ENCODE data around the gene TRDN.

TRDN gene, protein sequence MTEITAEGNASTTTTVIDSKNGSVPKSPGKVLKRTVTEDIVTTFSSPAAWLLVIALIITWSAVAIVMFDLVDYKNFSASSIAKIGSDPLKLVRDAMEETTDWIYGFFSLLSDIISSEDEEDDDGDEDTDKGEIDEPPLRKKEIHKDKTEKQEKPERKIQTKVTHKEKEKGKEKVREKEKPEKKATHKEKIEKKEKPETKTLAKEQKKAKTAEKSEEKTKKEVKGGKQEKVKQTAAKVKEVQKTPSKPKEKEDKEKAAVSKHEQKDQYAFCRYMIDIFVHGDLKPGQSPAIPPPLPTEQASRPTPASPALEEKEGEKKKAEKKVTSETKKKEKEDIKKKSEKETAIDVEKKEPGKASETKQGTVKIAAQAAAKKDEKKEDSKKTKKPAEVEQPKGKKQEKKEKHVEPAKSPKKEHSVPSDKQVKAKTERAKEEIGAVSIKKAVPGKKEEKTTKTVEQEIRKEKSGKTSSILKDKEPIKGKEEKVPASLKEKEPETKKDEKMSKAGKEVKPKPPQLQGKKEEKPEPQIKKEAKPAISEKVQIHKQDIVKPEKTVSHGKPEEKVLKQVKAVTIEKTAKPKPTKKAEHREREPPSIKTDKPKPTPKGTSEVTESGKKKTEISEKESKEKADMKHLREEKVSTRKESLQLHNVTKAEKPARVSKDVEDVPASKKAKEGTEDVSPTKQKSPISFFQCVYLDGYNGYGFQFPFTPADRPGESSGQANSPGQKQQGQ

GRCh38 chr6:123636782-123637181 lies at the start of gene TRDN:
TRDN (minus strand) TSS chr6:123636950; CDS start chr6:123636775, 175 bp downstream.
- DNase-seq, result no peak

DNA sequence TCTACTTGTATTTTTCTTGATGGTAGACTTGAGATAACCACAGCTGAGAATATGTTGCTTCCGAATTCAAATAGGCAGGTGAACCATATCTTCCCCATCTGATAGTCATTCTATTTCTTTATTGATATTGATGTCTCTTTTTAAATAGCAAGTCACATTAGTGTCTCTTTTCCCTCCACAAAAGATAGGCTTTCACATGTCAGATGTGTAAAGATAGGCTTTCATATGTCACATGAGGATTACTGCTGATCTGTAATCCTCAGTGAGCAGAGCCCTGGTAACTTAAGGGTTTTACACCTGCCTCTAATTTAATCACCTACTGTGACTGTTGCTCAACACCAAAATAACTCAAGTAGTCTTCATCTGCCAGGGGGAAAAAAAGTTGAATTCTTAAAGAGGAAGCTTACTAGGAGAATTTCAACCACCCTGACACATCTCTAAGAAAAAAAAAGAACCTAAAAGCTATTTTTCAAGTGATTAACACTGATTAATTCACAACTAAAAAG lies 45.3 kb upstream of the TRDN start:
- no peak for DNase-seq

DNA sequence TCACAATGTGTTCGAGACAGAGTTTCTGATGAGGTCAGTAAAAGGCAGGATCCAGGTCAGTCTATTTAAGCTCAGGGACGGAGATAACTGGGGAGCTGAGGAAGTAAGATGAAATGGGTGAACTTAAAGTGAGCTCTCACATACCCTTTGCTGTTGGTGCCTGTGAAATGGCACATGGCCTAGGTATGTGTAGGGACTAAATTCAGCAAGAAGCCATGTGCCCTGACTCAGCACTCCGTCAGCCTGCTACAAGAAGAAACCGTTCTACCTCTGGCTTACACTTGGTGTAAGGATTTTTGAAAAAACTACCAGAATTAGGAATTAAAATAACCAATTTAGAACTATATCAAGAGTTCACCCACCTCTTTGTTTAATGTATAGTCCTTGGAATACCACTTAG lies 41.1 kb upstream of the TRDN start:
- no peak for DNase-seq

DNA sequence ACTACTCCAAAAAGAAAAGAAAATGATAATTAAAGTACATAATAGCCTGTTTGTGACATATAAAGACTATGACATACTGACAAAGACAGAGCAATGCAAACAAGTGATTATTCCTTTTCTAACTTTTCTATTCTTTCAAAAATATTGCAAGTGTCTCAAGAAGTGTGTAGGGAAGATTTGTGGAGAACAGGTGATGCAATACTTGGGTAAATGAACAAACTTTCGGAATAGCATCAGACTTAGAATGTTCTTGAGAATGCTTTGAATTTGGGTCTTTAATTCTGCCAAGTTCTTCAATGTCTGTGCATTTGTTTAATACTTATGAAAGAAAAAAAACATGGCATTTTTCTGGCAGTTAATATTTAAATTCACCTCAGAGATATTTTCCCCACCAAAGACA lies 40.0 kb upstream of the TRDN start:
- DNase-seq, result no peak

GRCh38 chr6:123668965-123669591 lies 32.3 kb upstream of the TRDN start:
- DNase-seq, result no peak

DNA sequence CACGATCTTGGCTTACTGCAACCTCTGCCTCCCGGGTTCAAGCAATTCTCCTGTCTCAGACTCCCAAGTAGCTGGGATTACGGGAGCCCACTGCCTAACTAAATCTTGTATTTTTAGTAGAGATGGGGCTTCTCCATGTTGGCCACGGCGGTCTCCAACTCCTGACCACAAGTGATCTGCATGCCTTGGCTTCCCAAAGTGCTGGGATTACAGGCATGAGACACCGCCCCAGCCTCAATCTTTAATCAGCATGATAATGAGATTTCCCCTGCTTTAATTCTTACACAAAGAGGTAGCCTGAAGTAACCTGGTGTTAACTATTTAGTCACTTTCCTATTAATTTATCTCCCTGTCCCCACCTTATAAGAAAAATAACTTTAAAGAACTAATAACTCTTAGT lies 31.3 kb upstream of the TRDN start:
- DNase-seq, result no peak

DNA sequence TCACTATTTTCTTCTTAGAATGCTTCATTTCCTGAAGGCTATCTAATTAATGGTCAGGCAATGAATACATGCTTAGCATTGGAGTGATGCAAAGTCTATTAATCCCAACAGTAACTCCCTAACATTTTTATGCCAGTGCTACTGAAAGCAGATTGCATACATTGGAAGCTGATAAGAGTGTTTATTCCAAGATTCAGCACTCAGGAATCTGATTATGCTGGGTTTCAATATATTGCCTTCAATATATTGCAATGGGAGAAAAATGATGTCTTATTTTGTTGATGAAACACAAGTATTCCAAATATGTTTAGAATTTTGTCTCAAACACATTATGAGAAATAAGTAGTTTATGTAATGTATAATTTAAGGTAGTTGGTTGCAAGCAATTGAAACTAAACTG lies 26.7 kb upstream of the TRDN start:
- DNase-seq, result no peak

DNA sequence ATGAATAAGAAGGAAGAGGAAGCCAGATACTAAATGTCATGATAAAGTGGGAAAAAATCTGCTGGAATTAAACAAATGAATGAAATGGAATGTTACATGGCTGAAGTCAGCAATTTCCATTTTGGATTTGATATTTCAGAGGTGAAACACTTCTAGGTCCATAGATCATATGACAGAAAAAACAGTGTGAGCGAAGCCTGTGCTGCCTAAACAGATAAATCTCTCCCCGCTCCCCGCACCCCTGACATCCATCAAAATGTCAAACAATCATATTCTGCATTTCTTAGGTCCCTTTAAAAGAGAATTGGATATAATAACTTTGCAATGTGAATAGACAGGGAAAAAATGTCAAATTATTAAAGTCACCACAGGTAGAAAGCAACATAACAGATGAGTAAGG lies 26.0 kb upstream of the TRDN start:
- no peak for DNase-seq

DNA sequence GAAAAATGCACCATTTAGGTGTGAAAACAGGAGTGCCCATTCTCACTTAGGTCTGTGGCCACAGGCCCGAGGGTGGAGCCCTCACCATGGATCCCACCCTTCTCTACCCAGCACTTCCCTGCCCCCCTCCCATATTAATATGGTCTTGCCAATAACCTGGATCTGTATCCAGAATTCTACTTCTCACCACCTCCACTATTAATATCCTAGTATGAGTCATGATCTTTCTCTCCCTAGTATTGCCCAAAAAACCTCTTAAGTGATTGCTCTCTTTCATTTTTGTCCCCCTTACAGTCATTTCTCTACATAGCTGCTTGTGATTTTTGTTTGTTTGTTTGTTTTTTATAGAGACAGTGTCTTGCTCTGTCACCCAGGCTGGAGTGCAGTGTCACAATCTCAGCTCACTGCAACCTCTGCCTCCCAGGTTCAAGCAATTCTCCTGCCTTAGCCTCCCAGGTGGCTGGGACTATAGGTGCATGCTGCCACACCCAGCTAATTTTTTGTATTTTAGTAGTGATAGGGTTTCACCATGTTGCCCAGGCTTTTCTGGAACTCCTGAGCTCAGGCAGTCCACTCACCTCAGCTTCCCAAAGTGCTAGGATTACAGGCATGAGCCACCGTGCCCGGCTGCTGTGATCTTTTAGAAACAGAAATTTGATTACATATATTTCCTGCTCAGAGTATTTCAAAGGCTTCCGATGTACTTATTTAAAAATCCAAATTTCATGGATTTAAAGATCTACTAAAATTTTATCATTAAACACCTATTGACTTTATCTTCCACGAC lies 24.5 kb upstream of the TRDN start:
- DNase-seq, result no peak

DNA sequence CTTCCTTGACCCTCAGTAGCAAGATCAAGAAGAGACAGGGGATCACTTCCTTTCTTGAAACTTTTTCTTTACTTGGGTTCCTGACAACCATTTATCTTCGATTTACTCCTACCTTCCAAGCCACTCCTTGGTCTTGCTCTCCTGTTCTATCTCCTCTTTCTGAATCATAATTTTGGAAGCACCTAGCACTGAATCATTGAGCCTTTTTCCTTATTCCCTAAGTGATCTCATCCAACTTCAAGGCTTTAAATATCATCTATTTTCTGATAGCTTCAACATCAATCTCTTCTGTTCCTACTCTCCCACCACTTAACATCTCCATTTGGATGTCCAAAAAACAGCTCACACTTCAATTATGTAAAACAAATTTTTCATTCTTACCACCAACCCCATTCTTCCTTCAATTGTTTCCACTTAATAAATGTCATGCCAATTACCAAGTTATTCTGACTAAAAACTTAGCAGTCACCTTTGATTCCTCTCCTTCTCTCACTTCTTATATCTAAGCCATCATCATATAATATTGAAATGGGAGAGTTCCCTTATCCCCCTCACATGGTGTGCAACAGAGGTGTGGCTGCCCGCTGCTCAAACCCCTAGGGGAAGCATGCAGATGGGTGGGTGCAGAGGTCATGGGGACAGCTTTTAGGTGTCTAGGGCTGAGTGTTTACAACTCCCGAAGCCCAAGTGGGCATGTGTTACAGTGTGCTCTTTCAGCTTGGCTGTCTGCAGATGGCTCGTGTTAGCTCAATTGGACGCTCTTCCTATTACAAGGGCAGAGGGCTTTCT lies 23.4 kb upstream of the TRDN start:
- no peak for DNase-seq

DNA sequence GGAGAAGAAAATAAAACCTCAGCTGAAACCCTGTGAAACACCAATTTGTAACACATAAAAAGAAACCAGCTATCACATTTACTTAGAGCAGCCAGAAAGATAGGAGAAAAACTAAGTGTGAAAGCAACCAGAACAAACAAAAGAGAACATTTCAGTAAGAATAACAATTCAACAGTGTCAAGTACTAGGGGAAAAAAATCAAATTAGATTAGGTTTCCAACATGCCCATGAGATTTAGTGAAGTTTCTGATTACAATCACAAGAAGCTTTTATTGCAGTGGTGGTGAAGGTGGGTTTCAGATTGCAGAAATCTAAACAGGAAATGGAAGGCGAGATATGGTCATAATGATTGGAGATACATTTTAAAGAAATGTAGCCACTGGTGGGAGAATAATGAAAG lies 22.1 kb upstream of the TRDN start:
- DNase-seq, result no peak

DNA sequence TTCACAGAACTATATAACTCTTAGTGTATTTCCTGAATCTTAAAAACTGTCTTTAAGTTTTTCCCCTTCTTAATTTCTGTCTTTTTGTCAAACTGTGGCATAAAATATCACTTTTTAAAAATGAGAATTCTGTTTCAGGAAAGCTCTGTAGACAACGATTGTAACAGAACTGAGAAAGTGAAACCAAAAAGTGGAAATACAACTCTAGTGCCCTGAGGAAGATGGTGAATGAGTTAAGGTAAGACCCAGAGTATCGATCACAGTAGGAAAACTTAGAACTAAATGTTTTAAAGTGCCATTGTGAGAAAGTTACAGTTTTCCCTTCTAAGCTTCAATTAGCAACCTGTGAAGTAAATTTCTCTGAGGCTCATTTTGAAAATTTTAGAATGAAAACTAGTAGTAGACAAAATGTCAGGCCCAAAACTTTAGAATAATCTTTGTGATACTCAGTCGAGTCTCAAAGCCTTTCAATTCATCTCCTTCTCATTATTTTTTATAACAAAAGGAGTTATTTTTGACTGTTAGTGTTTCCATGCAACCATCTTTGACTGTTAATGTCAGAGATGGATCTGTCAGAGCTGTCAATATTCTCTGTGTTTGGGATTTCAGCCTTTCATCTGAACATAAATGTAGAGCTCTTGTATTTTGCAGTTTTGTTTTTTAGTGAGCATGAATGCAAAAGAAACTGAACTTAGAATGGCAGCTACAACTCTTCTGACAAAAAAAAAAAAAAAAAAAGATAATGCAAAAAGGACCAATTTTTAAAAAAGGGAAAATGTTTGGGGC lies 19.0 kb upstream of the TRDN start:
- no peak for DNase-seq

GRCh38 chr6:123648723-123649122 lies 12.0 kb upstream of the TRDN start:
- DNase-seq, result no peak

DNA sequence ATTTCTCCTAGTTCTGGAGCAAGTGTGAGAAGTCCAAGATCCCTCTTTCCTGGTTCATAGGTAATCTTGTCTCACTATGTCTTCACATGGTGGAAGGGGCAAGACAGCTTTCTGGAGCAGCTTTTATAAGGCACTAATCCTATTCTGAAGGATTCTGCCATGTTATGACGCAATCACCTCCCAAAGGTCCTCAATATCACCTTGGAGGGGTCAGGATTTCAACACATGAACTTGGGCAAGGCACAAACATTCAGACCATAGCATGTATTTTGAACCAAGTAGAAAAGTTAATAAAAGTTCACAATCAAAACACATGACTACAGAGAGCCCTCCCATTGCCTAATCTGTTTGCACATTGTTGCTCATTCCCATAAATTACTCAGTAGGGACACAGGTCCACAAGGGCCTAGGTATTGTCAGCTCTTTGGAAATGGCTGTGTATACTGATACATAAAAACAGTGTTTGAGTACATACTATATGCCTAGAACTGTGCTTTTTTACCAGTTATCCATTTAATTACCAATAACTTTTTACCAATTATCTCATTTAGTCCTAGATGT lies 11.3 kb upstream of the TRDN start:
- DNase-seq, result no peak

GRCh38 chr6:123641497-123641896 lies 4.7 kb upstream of the TRDN start:
- no peak for DNase-seq

- no peak for DNase-seq
Observed at GRCh38 chr6:123640567-123641187, 3.9 kb upstream of the TRDN start.

DNA sequence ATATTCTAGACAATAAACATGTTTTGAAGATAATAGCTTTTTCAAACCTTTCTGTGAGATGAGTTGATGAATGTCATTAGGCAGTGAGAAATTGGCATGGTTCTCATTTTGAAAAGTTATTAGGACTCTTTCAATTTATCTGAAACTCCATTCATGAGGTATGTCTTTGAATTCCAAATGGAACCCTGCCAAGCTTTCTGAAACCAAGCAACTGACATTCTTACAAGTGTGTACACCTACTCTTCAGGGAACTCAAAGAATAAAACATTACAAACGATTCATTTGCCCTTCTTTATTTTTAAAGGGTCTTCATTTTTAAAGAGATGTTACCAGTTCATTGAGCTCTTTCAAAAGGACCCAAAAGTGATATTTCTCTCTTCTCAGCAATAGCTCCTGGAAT lies 2.1 kb upstream of the TRDN start:
- no peak for DNase-seq

DNA sequence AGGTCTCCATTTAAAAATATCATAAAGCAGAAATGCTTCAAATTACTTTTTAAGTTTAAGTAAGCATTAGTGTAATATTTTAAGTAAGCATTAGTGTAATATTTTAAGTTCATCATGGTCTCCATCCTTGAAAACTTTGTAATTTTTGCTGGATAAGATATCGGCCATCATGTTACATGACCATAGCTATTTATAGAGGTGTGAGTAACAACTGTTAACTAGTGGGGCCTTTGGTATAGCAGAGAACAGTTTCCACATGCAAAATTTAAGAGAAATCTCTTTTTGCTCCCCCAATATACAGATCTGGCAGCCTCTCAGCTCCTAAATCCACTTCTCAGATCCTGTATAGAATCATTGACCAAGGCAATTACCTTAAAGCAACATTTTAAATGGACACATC lies 468 bp downstream of the TRDN start:
- DNase-seq, result no peak

- DNase-seq, result no peak
Observed at GRCh38 chr6:123635567-123635966, 1.2 kb downstream of the TRDN start.

DNA sequence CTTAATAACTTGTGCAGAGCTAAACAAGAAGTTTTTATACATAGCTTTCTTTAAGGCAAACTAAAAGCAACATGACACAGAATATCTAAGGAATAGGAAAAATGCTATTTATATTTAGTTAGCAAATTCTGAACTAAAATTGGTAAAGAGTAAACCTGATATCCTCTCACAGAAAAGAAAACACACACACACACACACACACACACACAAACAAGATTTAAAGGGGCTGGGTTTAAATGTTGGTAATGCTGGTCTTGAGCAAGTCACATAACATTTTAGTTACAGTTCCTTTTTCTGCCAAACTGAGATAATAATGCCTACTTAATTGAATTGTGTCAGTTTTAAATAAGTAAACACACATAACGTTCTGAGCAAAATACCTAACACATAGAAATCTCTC lies 1.6 kb downstream of the TRDN start:
- no peak for DNase-seq

DNA sequence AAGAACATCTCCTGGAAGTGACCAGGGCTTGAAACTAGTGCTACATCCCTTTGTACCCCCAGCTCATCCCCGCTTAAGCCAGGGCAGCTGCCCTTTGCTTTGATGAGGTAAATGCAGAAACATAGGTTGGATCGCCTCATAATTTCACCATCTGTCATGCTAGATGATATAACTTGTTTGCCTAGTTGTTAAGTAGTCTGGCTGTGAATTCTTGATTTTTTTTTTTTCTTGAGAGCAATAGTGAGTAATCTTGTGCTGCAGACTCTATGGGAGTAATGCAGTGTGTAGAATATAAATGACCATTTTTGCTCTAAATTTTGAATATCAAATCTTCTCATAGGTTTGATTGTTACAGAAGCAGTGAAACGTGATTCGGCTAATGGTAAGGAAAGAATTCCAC lies 4.1 kb downstream of the TRDN start:
- no peak for DNase-seq

Data from activated effector memory CD4-positive, alpha-beta T cell treated with Interleukin-2 at 50 U/mL for 16 hours (primary cell).